ENCODE results near the gene TFEB. TPM values are rescaled to one million over a fixed set of nuclear protein-coding genes. Genes with fewer than 3 reads are reported as not detected.

TFEB gene
- polyA plus RNA-seq, 3 donors = 5.5 to 9.8 (median 9.6) TPM

DNA sequence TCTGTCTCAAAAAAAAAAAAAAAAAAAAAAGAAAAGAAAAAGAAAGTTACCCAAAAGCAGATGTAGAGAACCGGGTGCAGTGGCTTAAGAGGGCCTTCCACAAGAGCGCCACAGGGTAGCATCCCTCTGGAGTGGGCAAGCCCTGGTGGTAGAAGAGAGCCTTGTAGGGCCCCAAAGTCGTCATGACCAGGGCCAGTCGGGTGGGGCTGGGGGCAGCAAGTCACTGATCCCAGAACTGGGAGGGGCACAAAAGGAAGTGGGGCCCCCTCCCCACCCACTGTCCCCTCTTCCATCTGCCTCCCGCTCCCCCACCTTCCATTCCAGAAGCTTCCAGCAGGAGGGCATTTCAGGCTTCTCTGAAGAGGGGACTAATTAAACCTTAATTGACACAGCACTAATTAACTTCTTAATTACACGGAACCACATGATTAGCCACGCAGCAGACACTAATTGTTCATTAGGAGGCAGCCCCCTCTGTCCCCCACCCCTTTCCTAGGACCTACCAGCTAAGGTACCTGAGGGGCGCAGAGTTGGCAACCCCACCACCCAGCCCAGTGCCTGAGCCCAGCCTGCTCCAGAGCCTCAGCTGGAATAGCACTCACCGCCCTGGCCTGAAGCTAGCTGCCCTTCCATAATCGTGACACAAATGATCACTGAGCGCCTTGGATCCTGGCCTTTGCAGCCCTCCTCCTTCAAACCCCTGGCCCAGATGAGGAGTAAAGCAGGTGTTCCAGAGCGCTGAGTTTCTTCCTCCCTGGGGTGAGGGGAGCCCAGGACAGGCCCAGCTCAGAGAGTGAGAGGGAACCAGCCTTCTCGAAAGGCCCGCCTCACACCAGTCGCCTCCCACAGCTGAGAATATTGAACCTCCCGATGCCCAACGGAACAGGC is 62.3 kb downstream of the TFEB start:
- no peak for DNase-seq (ENCODE audit: extremely low read depth in 1 of 11, low read depth in 9 of 11, low spot score in 4 of 11)

DNA sequence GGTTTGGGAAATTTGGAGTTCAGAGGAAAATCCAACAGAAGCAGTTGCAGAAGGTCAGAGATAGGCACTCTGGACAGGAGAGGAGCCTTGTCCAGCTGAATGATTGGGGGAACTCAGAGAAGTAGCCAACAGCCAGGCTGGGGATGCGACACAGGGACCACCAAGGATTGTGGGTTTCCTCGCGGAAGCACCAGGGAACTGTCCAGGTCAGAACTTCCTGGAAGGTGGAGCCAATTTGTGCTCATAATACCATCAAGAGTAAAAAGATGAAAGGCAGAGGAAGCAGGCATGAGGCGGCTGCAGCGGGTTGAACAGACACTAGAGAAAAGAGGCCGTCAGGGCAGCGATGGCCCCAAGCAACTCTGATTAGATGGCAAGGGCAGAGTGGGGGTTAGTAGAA is 63.4 kb downstream of the TFEB start:
- DNase-seq (ENCODE audit: extremely low read depth in 1 of 11, low read depth in 9 of 11, low spot score in 4 of 11) = no peak

DNA sequence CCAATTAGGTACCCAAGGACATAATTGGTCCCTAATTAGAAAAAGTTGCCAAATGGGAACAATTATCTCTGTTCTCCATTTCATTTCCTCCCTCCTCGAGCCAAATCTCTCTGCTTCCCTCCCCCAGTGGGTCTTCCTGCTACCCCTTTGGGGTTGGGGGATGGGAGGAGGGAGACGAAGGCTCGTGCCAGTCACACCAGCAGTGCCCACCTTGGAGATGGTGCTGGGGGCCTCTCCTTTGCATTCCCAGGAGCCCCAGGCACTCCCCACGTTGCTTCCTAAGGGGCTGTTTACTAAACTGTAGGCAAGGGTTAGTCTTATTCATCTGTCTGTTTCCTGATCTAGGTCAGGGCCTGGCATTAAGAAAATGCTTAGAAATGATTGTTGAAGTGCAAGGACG is 64.0 kb downstream of the TFEB start:
- DNase-seq (ENCODE audit: extremely low read depth in 1 of 11, low read depth in 9 of 11, low spot score in 4 of 11) = no peak

DNA sequence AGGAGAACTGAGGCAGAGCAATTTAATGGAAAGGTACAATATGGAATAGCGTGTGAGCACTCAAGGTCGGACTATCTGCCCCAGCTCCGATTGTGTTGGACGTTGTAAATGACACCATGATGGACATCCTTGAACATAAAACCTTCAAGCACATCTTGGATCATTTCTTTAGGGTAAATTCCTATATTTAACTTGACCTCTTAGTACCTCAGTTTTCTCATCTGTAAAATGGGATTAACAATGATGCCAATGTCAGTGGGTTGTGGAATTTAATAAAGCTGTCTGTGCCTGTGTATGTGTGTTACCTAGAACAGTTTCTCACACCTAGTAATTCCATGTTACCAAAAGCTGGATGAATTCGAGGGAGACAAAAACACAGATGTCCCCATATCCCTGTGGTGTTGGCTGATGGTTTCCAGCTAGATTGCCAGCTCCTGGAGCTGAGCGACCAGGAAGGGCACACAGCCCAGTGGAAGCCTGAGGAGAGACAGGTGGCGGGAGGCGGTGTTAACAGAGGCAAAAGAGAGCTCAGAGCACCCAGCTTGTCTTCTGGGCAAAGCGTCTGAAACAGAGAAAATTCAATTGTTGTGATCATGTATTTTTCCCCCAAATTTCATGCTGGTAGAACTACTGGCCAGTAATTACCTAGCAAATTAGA is 64.6 kb downstream of the TFEB start:
- no peak for DNase-seq (ENCODE audit: extremely low read depth in 1 of 11, low read depth in 9 of 11, low spot score in 4 of 11)

DNA sequence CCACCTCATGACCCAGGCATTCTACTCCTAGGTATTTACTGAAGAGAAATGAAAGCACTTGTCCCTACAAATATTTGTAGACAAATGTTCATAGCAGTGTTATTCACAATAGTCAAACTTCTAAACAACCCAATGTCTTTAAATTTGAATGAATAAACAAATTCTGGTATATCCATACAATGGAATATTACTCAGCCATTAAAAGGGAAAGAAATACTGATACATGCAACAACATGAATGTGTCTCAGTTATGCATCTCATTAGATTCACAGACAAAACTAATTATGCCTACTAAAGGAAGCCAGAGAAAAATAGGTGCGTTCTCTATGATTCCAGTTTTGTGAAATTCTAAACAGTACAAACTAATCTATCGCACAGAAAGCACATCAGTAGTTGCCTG is 66.4 kb downstream of the TFEB start:
- no peak for DNase-seq (ENCODE audit: extremely low read depth in 1 of 11, low read depth in 9 of 11, low spot score in 4 of 11)

DNA sequence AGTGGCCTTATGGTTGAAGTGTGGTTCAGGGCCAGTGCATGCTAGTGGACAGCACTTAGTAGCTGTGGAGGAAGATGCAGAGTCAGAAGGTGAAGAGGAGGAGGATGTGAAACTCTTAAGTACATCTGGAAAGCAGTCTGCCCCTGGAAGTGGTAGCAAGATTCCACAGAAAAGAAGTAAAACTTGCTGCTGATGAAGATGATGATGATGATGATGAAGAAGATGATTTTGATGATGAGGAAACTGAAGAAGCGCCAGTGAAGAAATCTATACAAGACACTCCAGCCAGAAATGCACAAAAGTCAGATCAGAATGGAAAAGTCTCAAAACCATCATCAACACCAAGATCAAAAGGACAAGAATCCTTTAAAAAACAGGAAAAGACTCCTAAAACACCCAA is 68.2 kb downstream of the TFEB start:
- no peak for DNase-seq (ENCODE audit: extremely low read depth in 1 of 11, low read depth in 9 of 11, low spot score in 4 of 11)

DNA sequence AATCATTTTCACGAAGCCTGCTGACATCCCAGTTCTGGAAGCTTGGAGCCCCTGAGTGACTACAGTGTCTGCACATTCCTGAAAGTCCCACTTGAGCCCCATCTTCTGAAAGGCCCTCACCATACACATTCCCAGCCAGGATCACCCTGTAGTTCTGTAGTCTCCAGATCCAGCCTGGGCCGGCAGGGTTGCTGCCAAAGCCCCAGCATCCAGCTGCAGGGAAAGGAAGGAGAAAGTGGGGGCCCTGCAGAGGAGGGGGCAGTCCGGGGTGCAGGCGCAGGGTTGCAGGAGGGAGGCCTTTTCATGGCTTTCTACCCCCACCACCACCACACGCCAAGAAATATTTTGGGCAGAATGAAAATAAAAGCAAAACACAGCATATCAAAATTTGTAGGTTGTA is 71.1 kb downstream of the TFEB start:
- no peak for DNase-seq (ENCODE audit: extremely low read depth in 1 of 11, low read depth in 9 of 11, low spot score in 4 of 11)

DNA sequence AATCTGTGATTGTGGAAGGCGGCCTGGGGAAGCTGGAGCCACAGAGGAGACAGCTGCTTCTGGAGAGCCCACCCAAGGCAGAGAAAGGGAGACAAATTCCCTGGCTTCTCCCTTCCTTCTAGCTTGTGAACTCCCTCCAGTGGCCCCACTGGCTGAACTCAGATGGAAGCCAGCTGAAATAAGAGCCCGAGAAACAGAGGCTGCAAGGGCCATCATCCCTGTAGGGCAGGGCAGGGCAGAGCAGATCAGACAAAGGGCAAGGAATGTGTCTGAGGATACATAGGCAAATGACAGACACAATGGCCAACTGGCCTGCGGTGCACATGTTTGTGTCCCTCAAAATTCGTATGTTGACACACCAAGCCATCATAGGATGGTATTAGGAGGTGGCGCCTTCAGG is 71.8 kb downstream of the TFEB start:
- no peak for DNase-seq (ENCODE audit: extremely low read depth in 1 of 11, low read depth in 9 of 11, low spot score in 4 of 11)

DNA sequence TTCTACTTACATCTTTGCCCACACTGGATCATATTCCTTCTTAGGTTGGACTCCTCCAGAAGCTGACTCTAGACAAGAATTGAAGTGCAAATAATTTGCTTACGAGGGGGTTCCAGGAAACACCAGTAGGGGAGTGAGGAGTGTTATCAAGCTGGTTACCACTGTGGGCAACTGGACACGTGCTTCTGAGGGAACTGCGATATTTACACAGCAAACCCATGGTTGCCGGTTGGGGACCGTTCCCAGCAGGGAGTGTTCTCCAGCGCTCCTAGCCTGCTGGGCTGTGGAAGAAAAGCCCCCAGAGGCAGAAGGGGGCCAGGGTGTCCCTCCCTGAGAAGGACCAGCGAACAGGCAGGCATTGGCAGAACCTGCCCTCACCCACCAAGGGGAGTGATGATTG is 75.5 kb downstream of the TFEB start:
- DNase-seq (ENCODE audit: extremely low read depth in 1 of 11, low read depth in 9 of 11, low spot score in 4 of 11) = no peak

DNA sequence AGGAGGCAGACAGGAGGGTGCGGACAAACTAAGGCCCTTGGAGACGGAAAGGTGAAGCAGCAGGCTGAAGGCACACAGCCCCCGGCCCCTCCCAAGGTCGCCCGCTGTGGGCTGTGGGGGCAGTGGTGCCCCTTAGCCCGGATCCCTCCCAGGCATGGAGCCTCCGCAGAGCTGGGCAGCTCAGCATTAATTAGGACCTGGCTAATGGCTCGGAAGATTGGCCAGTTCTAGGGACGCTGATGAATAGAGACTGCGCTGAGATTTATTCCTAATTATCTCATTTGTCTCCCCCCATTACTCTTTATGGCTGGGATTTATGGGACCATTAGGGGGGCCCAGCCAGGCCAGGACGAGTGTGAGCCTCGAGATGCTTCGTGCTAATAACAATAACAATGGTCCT is 76.8 kb downstream of the TFEB start:
- DNase-seq (ENCODE audit: extremely low read depth in 1 of 11, low read depth in 9 of 11, low spot score in 4 of 11) = no peak

DNA sequence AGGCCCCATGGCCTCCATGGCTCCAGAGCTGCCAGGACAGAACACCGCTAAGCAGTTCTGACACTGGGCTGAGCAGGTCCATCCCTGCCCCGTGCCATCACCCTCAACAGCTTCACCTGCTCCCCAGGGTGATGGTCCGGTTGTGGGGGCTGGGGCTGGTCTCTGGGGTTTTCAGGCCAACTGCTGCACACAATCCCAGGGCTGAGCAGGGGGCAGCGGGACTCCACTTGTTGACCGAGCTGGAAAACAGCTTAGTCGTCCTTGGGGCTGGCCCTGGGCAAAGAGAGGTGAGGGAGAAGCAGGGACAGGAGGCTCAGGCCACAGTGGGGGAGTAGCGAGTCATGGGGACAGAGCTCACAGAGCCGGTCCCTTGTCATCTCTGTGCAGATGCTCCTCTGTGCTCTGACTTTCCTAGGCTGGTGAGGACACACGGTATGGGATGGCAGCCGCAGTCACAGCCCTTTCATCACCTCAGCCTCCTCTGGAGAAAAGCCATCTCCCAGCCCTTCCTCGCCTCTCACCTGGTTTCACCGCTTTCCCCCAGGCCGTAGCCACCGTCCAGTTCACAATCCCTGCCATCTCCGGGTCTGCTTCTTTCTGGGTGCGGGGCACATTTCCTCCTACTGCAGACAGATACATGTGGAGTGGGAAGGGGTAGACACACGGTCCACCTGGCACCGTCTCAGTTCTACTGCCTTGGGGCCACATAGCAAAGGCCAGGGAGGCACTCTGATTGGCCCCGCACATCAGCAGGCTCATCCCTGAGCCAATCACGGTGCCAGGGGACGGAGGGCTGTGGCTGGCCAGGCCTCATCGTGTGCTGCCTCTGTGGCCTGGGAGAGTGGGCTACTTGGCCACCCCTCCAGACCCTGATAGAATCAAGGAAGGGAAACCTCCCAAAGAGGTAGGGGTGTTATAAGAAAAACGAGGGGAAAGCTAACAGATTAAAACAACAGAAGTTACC is 78.0 kb downstream of the TFEB start:
- DNase-seq (ENCODE audit: extremely low read depth in 1 of 11, low read depth in 9 of 11, low spot score in 4 of 11) = no peak

DNA sequence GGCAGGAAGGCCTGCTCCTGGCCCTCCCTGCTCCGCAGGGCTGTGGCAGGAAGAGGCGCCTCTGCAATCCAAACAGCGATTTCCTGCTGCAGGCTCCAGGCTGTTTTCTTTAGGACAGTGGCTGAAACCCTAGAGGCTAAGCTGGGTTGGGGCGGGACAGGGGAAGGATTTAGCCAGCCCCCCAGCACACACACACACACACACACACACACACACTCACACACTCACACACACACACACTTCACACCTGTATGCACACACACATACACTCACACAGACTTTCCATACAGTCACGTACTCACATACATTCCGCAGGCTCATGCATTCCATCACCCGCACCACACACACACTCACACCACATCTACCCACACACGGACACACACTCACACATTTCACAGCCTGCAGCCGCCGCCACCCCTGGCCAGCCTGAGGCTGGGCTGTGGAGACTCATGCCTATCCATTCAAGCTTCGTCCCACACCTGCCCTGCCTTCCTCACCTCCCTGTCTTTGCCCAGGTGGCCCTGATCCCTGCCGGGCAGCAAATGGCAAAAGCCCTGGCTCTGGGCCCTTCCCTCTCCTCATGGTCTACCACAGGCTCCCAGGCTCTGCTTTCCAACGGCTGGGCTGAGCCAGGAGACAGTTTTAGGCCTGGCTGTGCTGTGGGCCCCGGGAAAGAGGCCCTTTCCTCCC is 79.3 kb downstream of the TFEB start:
- DNase-seq (ENCODE audit: extremely low read depth in 1 of 11, low read depth in 9 of 11, low spot score in 4 of 11) = no peak

DNA sequence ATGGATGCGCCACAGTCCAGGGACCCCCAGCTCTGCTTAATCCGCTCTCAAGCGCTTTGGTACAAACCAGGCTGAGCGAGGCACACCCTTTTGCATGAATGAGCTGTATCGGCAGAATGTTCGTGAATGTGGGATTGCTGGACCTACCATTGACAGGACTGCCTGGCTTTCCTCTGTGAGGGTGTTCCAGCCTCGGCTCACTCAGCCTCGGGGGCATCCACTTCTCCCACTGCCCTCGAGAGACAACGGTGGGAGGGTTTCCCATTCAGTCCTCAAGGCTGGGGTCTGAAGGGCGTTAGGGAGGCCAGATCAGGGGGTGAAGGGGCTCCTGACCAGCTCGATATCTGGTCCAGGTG is 79.8 kb downstream of the TFEB start:
- no peak for DNase-seq (ENCODE audit: extremely low read depth in 1 of 11, low read depth in 9 of 11, low spot score in 4 of 11)

DNA sequence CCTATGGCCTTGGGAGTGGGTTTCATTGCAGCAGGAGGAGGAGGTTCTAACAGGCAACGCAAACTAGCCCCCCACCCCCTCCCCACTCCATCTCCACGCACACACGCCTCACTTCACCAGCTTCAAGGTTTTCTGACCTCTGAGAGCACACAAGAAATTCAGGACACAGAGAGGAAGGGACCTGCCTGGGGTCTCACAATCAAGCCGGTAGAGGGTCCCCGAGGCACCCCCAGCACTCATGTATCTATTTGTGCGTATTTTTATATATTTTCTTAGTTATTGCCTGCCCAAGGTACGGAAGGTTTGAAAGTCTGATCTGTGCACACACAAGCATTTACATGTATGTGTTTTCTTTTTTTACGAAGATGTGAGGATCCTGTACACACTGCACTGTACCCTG is 80.2 kb downstream of the TFEB start:
- no peak for DNase-seq (ENCODE audit: extremely low read depth in 1 of 11, low read depth in 9 of 11, low spot score in 4 of 11)

DNA sequence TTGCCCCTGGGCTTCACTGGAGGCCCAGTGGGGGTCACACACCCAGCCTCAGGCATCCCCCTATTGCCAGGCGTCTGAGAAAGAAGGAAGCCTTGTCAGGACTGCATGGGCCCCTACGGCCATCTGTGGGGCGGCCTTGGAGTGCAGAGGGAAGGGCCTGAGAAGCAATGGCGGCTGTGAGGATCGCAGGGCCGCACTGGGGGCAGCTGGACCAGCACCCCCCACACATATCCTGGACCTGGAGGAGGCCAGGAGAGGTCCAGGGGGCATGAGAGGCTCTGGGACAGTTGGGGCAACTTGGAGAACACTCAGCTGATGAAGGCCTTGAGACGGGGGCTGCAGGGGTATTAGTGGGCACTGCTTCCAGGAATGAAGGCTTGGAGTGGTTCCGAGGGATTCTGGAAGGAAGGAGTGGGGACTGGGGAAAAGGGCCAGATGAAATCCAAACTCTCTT is 80.7 kb downstream of the TFEB start:
- DNase-seq (ENCODE audit: extremely low read depth in 1 of 11, low read depth in 9 of 11, low spot score in 4 of 11) = no peak

DNA sequence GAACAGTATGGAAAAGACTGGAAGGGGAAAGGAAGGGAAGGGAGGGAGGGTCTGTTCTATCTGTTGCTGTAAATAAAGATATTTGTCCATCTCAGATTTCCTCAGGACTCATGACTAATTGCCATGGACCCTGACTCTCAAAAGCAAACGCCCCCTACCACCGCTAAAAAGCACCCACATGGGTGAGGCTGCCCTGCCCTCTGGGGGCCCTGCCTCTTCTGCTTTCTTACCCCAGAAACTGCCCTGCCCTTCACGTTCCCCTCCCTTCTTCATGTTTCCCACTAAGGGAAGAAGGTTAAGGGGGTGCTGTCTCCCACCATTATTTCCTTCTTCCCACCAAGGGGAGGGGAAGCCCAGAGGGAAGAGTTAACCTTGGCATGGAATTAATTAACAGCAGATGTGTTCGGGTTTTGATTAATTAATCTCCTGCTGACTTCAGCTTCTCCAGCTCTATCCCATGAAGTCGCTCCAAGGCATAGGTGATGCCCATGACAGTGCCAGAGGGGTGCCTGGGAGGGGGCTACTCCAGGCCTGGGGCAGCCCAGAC is 81.2 kb downstream of the TFEB start:
- no peak for DNase-seq (ENCODE audit: extremely low read depth in 1 of 11, low read depth in 9 of 11, low spot score in 4 of 11)

DNA sequence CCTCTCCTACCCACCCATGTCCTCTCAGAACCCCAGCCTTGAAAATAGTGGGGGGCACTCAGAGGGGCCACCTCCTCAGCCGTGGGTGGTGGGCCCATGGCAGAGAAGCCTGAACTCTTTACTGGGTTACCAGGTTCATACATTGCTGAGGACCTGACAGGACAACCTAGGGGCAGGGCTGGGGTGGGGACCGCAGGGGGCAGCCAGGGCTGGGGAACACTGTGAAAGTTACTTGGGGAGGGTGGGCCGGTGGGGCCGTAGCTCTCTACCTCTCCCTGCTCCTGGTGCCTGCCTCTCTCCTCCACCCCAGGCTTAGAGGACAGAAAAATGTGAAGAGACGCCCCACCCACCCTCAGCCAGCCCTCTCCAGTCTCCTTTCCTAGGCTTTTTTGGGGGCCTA is 81.7 kb downstream of the TFEB start:
- no peak for DNase-seq (ENCODE audit: extremely low read depth in 1 of 11, low read depth in 9 of 11, low spot score in 4 of 11)

DNA sequence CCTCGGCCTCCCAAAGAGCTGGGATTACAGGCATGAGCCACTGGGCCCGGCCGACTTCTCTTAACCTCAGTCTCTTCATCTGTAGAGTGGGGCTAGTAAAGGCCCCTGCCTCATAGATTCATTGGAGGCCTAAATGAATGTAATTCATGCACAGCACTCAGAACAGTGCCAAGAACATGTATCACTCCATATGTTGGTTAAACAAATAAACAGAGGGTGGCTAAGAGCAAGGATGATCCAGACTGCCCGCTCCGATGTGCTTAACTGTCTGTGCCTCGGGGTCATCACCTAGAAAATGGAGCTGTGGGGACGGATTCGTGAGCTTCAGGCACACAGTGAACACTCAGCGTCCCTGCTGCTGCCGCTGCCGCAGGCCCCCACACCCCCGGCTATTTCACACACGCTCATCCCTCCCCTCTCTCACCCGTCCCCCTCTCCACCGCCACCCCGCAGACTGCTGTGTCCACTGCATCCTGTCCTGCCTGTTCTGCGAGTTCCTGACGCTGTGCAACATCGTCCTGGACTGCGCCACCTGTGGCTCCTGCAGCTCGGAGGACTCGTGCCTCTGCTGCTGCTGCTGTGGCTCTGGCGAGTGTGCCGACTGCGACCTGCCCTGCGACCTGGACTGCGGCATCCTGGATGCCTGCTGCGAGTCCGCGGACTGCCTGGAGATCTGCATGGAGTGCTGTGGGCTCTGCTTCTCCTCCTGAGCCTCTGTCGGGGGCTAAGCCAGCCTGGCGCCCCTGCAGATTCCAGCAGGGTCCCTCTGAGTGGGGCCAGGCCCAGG is 82.3 kb downstream of the TFEB start:
- no peak for DNase-seq (ENCODE audit: extremely low read depth in 1 of 11, low read depth in 9 of 11, low spot score in 4 of 11)
